ENCODE results near the gene FRMD4B. TPM values are rescaled to one million over a fixed set of nuclear protein-coding genes. Genes with fewer than 3 reads are reported as not detected.

The FRMD4B gene
- total and polyA plus RNA-seq, 7 donors, result 1.1 to 4.0 (median 2.9) TPM

- DNase-seq, result no peak
- ATAC-seq, result no peak
- Histone ChIP-seq H3K27me3 (ENCODE audit: insufficient read depth in 3 of 3, low read length in 2 of 3) (no peaks in the 10 kb centered on the region), H3K27ac (no peak overlapping the region), H3K9me3 (no peaks in the 10 kb centered on the region), H3K4me3 (no peak overlapping the region), H3K36me3 (ENCODE audit: insufficient read depth in 1 of 2, low read depth in 1 of 2) (peaks cover 0 to 43% of the 10 kb centered on the region in 2 donors), H3K4me1 (no peaks in the 10 kb centered on the region)
- intact Hi-C loops (cut with DNase I), result no loop called here
- WGBS, 3 donors, result 92 to 94% (median 93%) methylated on average over 8 of the region's 8 CpGs
- no peak for TF ChIP-seq CTCF (IDR thresholded peaks at IDR 0.05)
Observed at GRCh38 chr3:69182588-69183316, 203.1 kb downstream of the FRMD4B start.

DNA sequence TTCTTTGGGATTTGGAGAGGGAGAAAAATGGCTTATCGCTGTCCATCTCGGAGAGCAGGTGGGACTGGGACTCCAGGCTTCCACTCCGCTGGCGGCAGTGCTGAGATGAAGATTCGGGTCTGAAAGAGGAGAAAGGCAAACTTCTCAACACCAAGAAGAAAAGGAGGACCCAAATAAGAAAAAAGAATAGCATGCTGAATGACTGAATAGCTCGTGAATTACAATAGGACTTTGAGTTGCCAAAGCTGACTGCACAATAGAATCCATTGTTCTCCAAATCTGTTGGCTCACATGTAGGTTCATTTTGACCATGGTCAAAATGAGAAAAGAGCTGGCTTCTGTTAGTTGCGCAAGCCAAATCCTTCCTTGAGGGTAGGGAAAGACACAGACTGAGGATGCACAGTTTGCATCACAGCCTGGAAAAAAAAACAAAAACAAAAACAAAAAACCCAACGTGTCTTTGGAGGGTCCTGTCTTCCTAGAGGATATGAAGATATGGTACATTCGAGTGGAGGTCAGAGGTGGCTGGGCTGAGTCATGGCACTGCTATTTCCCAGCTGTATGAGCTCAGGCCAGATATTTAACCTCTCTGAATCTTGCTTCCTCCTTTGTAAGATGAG, 204.2 kb downstream of the FRMD4B start:
- DNase-seq (no peak), ATAC-seq (no peak)
- H3K9me3 ChIP-seq, result no peaks in the 10 kb centered on the region
- H3K27ac ChIP-seq, result no peak overlapping the region
- WGBS, 3 donors, result 48 to 50% (median 50%) methylated on average over 9 of the region's 9 CpGs
- no peak for TF ChIP-seq CTCF (IDR thresholded peaks at IDR 0.05)
- intact Hi-C loops (cut with DNase I), result no loop called here
- H3K27me3 ChIP-seq (ENCODE audit: insufficient read depth in 3 of 3, low read length in 2 of 3), result no peaks in the 10 kb centered on the region
- H3K36me3 ChIP-seq (ENCODE audit: insufficient read depth in 1 of 2, low read depth in 1 of 2), result peaks cover 0 to 36% of the 10 kb centered on the region in 2 donors
- no peaks in the 10 kb centered on the region for H3K4me1 ChIP-seq
- no peak overlapping the region for H3K4me3 ChIP-seq

DNA sequence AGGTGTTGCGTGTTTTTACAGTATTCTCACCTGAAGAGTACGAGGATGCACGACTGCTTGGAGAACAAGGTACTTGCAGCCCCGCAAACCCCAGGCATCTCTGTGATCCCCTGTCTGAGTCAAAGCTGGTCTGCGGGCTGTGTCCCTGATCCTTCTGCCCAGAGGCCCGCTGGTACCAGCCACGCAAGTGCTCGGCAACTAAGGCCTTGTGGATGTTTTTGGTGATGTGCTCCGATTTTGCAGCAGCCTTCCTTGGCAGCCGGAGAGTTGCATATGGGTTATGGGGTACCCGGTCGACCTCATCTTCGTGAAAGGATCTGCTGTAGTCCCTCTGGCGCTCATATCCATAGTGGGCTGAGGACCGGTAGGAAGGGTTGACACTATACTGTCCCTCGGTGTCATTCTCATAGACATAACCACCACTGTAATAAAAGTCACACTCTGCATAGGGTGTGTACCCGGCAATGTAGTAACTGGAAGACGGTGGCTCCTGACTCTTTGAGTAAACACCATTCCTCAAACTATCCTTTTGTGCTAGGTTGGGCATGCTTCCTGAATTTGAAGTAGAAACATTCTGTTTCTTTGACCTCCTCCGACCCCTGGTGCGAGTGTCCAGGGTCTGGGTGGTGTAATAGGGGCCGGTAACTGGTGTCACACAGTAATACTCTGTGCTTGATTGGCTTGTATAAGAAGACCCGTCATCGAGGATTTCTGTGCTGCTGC, 204.9 kb downstream of the FRMD4B start:
- peaks cover 0 to 35% of the 10 kb centered on the region in 2 donors for H3K36me3 ChIP-seq (ENCODE audit: insufficient read depth in 1 of 2, low read depth in 1 of 2)
- no peaks in the 10 kb centered on the region for H3K9me3 ChIP-seq
- TF ChIP-seq CTCF (IDR thresholded peaks at IDR 0.05), result no peak
- no peak overlapping the region for H3K27ac ChIP-seq
- H3K4me1 ChIP-seq, result no peaks in the 10 kb centered on the region
- no peak for ATAC-seq
- intact Hi-C loops (cut with DNase I), result no loop called here
- 81 to 82% (median 81%) methylated on average over 23 of the region's 23 CpGs for WGBS, 3 donors
- no peak for DNase-seq
- H3K4me3 ChIP-seq, result no peak overlapping the region
- no peaks in the 10 kb centered on the region for H3K27me3 ChIP-seq (ENCODE audit: insufficient read depth in 3 of 3, low read length in 2 of 3)

DNA sequence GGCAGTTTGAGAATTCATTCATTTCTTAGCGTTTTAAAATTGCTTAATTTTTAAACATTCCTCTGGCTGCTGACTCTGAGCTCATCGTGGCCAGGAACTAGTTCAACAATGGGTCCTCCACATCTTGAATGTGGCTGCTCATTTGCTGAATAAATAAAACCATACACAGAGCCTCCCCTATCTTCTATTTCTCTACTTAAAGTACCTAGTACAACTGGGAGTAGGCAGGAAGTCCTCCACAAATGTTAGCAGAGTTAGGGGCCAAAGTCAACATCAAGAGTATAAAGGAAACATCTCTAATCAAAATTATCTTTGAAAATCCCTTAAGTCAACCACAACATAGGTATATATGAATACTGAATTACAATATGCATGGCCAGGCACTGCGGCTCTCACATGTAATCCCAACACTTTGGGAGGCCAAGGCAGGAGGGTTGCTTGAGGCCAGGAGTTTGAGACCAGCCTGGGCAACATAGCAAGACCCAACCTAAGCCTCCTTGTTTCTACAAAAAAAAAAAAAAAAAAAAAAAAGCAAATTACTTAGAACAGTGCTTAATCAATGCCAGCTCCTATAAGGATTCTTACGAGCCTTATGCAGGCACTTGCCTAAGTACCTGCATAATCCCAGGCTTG, 206.0 kb downstream of the FRMD4B start:
- H3K27ac ChIP-seq, result no peak overlapping the region
- ATAC-seq (no peak), DNase-seq (no peak)
- no peaks in the 10 kb centered on the region for H3K27me3 ChIP-seq (ENCODE audit: insufficient read depth in 3 of 3, low read length in 2 of 3)
- H3K9me3 ChIP-seq, result no peaks in the 10 kb centered on the region
- 79 to 82% (median 80%) methylated on average over 4 of the region's 4 CpGs for WGBS, 3 donors
- no peak for TF ChIP-seq CTCF (IDR thresholded peaks at IDR 0.05)
- H3K4me1 ChIP-seq, result no peaks in the 10 kb centered on the region
- H3K36me3 ChIP-seq (ENCODE audit: insufficient read depth in 1 of 2, low read depth in 1 of 2), result peaks cover 0 to 31% of the 10 kb centered on the region in 2 donors
- no peak overlapping the region for H3K4me3 ChIP-seq
- intact Hi-C loops (cut with DNase I), result no loop called here
